Adrenal gland (tissue), 19 donors: ENCODE results near the gene PELO. TPM values are rescaled to one million over a fixed set of nuclear protein-coding genes. Genes with fewer than 3 reads are reported as not detected.

Experiments used
- DNase-seq, 7 donors: peaks; one replicate each; pipeline ENCODE4 v3.0.0-alpha.2; 2019 to 2020
- H3K27ac ChIP-seq, 5 donors: fragments of 200-600 bp; sonication (generic) in 4 of 5; 1 replicate in 3 of 5; 2 replicates in 2 of 5; pipeline versions ENCODE4 v1.5.1 to v1.8.0; 2016 to 2020; ENCODE audit warnings: mild to moderate bottlenecking in 1 of 5
- H3K27me3 ChIP-seq: fragments of 200-600 bp; 2 replicates; pipeline ENCODE4 v1.8.0; 2021
- H3K36me3 ChIP-seq, 2 donors: fragments of 200-600 bp; replicated peaks in 1 of 2; 1 replicate in 1 of 2; 2 replicates in 1 of 2; pipeline versions ENCODE4 v1.5.1 to v1.8.0; 2018 to 2022
- H3K4me1 ChIP-seq, 2 donors: fragments of 200-600 bp; replicated peaks in 1 of 2; 1 replicate in 1 of 2; 2 replicates in 1 of 2; pipeline versions ENCODE4 v1.5.1 to v1.8.0; 2018 to 2021
- H3K4me3 ChIP-seq, 4 donors: fragments of 200-600 bp; sonication (generic) in 3 of 4; one replicate each; pipeline ENCODE4 v1.5.1; 2016 to 2018
- H3K9me3 ChIP-seq, 3 donors: fragments of 200-600 bp; sonication (generic) in 1 of 3; replicated peaks in 1 of 3; 1 replicate in 2 of 3; 2 replicates in 1 of 3; pipeline versions ENCODE4 v1.5.1 to v1.8.0; 2016 to 2021
- POLR2A ChIP-seq, 2 donors: fragments of 450-650 bp; IDR thresholded peaks; one replicate each; pipeline ENCODE4 v1.6.1; 2017; ENCODE audit warnings: antibody characterized with exemption in 2 of 2, mild to moderate bottlenecking in 2 of 2, moderate library complexity in 1 of 2
- WGBS, 4 donors: extraction: QIAGEN DNeasy Blood & Tissue Kit in 2 of 4; methylation state at CpG; one replicate each; pipeline versions ENCODE4 v1.1.5 to v1.1.7; 2013 to 2017; 5-methylcytosine and 5-hydroxymethylcytosine counted together
- intact Hi-C, 2 donors: fragments of 100-400 bp; cut with DNase I; formaldehyde crosslinking; loops; one replicate each; pipeline versions ENCODE4 v1.14.1 to v1.15.0; 2022 to 2023
- long read RNA-seq, 10 donors: library from polyadenylated mRNA in 3 of 10; unstranded in 2 of 10; stranded (forward) in 1 of 10; transcript quantifications; one replicate each; pipeline ENCODE4 v2.0.0 and lab custom pipeline, GENCODE V29; 2021 to 2026
- polyA plus RNA-seq, 3 donors: library from polyadenylated mRNA; stranded (reverse); fragments of 200-250 nt in 2 of 3; fragments of 350-450 nt in 1 of 3; fragmentation: Illumina TruSeq in 1 of 3; extraction: RNeasy Lipid Tissue Mini Kit (QIAGEN cat#74804) in 1 of 3; gene quantifications; one replicate each; pipeline ENCODE4 v1.2.3, GENCODE V29; 2013 to 2014
- total RNA-seq, 9 donors: library from RNA; depleted of rRNA in 4 of 9; stranded (reverse); fragments of >200 nt in 4 of 9; fragments of 120-200 nt in 1 of 9; fragmentation: NEBNext Ultra II Directional in 1 of 9; extraction: Animal tissue kit (Norgen Biotek cat#: 25700) in 1 of 9; gene quantifications; one replicate each; pipeline versions ENCODE4 v1.1.0 to v1.2.4, GENCODE V29; 2013 to 2023
- TF ChIP-seq, protein P1 (sequence below), 6 experiments: fragments of 450-650 bp in 4 of 6; fragments of 200-600 bp in 2 of 6; sonication (generic) in 1 of 6; IDR thresholded peaks; 1 replicate in 5 of 6; 2 replicates in 1 of 6; pipeline versions ENCODE4 v1.5.1 to v1.8.0; 2016 to 2021; ENCODE audit warnings: antibody characterized with exemption in 6 of 6, mild to moderate bottlenecking in 2 of 6, moderate library complexity in 1 of 6
- donor health status: healthy with polysubstance abuse.
- donor health status: Bipolar disorder and iron deficiency.
- donor health status: DM: yes; HTN: yes; CAD: no.
- donor health status: DM: no; HTN: no; CAD: no.
- donor health status: DM: no; HTN: no; CAD: no.
- donor health status: DM: yes; HTN: yes; CAD: no.

PELO gene, protein sequence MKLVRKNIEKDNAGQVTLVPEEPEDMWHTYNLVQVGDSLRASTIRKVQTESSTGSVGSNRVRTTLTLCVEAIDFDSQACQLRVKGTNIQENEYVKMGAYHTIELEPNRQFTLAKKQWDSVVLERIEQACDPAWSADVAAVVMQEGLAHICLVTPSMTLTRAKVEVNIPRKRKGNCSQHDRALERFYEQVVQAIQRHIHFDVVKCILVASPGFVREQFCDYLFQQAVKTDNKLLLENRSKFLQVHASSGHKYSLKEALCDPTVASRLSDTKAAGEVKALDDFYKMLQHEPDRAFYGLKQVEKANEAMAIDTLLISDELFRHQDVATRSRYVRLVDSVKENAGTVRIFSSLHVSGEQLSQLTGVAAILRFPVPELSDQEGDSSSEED
- 100 to 1,000 TPM in 4 of 9 donors, 10 to 100 TPM in 5; 60.3 to 147 (median 89.4) TPM for total RNA-seq
- polyA plus RNA-seq: 10 to 100 TPM; 17.8 to 52.4 (median 27.9) TPM
- long read RNA-seq, donor 1, partial matches to known transcripts: 45 of 48 reads
- long read RNA-seq, donor 1, other reads (novel, unspliced or antisense): 0 of 48 reads
- long read RNA-seq, donor 2, full-length matches to known transcripts: 2 of 30 reads
- long read RNA-seq, donor 2, partial matches to known transcripts: 28 of 30 reads
- long read RNA-seq, donor 2, other reads (novel, unspliced or antisense): 0 of 30 reads
- long read RNA-seq, donor 3, full-length matches to known transcripts: 4 of 71 reads
- long read RNA-seq, donor 3, partial matches to known transcripts: 67 of 71 reads
- long read RNA-seq, donor 3, other reads (novel, unspliced or antisense): 0 of 71 reads
- long read RNA-seq, donor 4, full-length matches to known transcripts: 11 of 68 reads
- long read RNA-seq, donor 4, partial matches to known transcripts: 56 of 68 reads
- long read RNA-seq, donor 4, other reads (novel, unspliced or antisense): 1 of 68 reads
- long read RNA-seq, donor 5, full-length matches to known transcripts: 22 of 180 reads
- long read RNA-seq, donor 5, partial matches to known transcripts: 151 of 180 reads
- long read RNA-seq, donor 5, other reads (novel, unspliced or antisense): 7 of 180 reads
- long read RNA-seq, donor 6, transcript PELO-202 (2 exons, 888 nt): major isoform, 7 of 56 reads
- long read RNA-seq, donor 6, partial matches to known transcripts: 45 of 56 reads
- long read RNA-seq, donor 6, other reads (novel, unspliced or antisense): 4 of 56 reads
- long read RNA-seq, donor 7, partial matches to known transcripts: 42 of 45 reads
- long read RNA-seq, donor 7, other reads (novel, unspliced or antisense): 0 of 45 reads
- long read RNA-seq, donor 8, full-length matches to known transcripts: 7 of 50 reads
- long read RNA-seq, donor 8, partial matches to known transcripts: 43 of 50 reads
- long read RNA-seq, donor 8, other reads (novel, unspliced or antisense): 0 of 50 reads
- long read RNA-seq, donor 9, partial matches to known transcripts: 69 of 72 reads
- long read RNA-seq, donor 9, other reads (novel, unspliced or antisense): 0 of 72 reads
- long read RNA-seq, donor 10, full-length matches to known transcripts: 1 of 18 reads
- long read RNA-seq, donor 10, partial matches to known transcripts: 17 of 18 reads
- long read RNA-seq, donor 10, other reads (novel, unspliced or antisense): 0 of 18 reads

DNA sequence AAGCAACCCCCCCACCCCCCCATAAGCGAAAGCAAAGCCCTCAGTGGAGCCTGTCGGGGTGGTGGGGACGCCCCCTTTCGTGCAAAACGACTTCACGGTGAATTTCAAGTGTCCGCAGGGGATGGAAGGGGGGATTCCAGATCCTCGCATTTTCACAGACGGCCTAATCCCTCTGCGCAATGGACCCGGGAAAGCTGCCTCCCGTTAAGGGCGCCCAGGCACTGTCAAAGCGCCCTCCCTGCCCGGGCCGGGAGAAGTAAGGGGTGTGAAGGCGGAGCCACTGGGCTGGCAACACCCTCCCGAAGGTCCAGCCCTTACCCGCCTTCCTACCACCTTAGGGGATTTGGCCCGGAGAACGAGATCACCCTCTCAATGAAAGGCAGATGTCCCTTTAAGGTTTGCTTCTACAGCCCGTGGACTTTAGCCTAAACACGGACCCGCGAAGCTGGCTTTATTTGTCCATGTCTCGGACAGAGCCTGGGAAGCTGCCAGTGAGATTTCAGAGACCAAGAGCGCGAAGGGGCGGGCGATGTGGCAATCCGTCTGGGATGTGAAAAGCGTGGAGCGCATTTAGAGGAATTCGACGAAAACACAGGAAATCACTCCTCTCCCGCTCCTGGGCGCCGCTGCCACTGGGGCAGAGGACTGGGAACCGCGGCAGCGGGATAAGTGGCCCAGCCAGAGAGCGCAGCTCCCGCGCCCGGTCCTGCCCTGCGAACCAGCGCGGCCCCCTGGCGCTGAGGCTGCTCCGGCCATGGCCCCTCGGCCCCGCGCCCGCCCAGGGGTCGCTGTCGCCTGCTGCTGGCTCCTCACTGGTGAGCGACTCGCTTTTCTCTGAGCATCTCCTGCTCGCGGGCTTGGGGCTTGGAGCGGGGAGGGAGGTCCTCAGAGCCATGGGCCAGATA, at the start of gene PELO, which contains the start of gene ITGA1:
TSS of gene PELO (plus strand) at position 317 of the 905 bp plus-strand sequence. CDS start 12,479 bp downstream, outside the sequence.
TSS of gene ITGA1 (plus strand) at position 317 of the 905 bp plus-strand sequence. CDS start at position 755, 438 bp downstream.
- 0 to 1% (median 1%) methylated on average over 20 to 61 of the region's 61 CpGs for WGBS, 4 donors
- peak within 1 kb of the TSS; percentile 51 to 94 (median 85) for H3K27ac ChIP-seq
- TF ChIP-seq POLR2A (IDR thresholded peaks at IDR 0.05): peak in 1 of 2 donors; percentile 82
- TF ChIP-seq, protein P1, sequence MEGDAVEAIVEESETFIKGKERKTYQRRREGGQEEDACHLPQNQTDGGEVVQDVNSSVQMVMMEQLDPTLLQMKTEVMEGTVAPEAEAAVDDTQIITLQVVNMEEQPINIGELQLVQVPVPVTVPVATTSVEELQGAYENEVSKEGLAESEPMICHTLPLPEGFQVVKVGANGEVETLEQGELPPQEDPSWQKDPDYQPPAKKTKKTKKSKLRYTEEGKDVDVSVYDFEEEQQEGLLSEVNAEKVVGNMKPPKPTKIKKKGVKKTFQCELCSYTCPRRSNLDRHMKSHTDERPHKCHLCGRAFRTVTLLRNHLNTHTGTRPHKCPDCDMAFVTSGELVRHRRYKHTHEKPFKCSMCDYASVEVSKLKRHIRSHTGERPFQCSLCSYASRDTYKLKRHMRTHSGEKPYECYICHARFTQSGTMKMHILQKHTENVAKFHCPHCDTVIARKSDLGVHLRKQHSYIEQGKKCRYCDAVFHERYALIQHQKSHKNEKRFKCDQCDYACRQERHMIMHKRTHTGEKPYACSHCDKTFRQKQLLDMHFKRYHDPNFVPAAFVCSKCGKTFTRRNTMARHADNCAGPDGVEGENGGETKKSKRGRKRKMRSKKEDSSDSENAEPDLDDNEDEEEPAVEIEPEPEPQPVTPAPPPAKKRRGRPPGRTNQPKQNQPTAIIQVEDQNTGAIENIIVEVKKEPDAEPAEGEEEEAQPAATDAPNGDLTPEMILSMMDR (IDR thresholded peaks at IDR 0.05): peak in 5 of 6 experiments; percentile 37 to 42 (median 40)
- H3K27me3 ChIP-seq: no peaks in the 10 kb centered on the region
- intact Hi-C loops: loop anchor here (5.0 to 10.0 kb wide), 2 partner anchors 93 to 129 kb away; no protein-coding TSS in a partner anchor
- H3K36me3 ChIP-seq: no peaks in the 10 kb centered on the region
- H3K9me3 ChIP-seq: no peaks in the 10 kb centered on the region
- DNase-seq: peak; percentile 80 to 93 (median 87)
- peaks cover 0 to 45% of the 10 kb centered on the region in 2 donors for H3K4me1 ChIP-seq
- peak within 1 kb of the TSS; percentile 14 to 88 (median 57) for H3K4me3 ChIP-seq

DNA sequence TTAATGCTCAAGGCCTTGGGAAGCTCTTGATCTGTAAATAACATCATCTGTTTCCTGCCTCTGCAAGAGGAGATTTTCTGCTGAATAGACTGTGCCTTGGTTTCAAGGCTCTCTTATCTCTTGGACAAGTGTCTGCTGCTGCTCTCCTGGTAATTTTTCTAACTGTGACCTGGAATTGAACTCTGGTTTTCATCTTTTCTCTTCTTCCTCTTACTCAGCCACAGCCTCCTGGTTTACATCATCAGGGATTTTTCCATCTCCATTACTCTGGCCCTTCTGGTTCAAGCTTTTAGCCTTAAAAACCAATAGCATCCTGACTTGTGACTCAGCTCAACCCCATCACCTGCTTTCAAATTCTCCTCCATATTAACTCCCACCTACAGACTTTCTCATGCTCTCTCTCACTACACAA, 49.6 kb upstream of the PELO start:
- peaks cover 22 to 30% of the 10 kb centered on the region in 2 donors for H3K4me1 ChIP-seq
- no peak overlapping the region for H3K4me3 ChIP-seq
- H3K27me3 ChIP-seq: no peaks in the 10 kb centered on the region
- no peak for TF ChIP-seq POLR2A (IDR thresholded peaks at IDR 0.05)
- TF ChIP-seq, protein P1 (IDR thresholded peaks at IDR 0.05): no peak
- DNase-seq: peak in 4 of 7 donors; percentile 19 to 44 (median 26)
- peak overlapping the region; percentile 6 to 73 (median 29) for H3K27ac ChIP-seq
- intact Hi-C loops: no loop called here
- H3K36me3 ChIP-seq: no peaks in the 10 kb centered on the region
- no peaks in the 10 kb centered on the region for H3K9me3 ChIP-seq

DNA sequence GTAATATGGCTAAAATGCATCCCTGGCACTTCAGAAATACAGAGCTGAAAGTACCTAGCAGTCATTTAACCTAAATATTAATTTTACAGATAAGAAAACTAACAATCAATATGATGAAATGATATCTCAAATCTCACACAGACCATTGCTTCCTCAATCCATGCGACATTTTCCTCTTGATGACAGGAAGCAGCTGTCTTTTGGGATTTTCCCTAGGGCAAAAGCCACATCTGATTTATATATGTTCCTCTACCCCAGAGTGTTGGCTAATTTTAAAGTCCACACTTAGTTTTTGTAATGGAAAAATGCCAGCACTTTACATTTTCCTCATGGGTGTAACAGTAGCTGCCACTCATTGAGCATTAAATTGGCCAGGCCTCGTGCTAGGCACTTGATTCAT, 47.7 kb upstream of the PELO start:
- Histone ChIP-seq H3K36me3 (no peaks in the 10 kb centered on the region), H3K9me3 (no peaks in the 10 kb centered on the region), H3K27ac (no peak overlapping the region), H3K4me1 (peaks cover 38 to 47% of the 10 kb centered on the region in 2 donors), H3K4me3 (no peak overlapping the region), H3K27me3 (no peaks in the 10 kb centered on the region)
- TF ChIP-seq, protein P1 (IDR thresholded peaks at IDR 0.05): no peak
- no peak for TF ChIP-seq POLR2A (IDR thresholded peaks at IDR 0.05)
- DNase-seq: no peak
- intact Hi-C loops: no loop called here
- 65 to 79% (median 75%) methylated on average over 2 of the region's 2 CpGs for WGBS, 4 donors
